B cell (primary cell): ENCODE data around the gene SPEG. TPM values are rescaled to one million over a fixed set of nuclear protein-coding genes. Genes with fewer than 3 reads are reported as not detected.

Experiments used
- ATAC-seq: fragments of 200-7000 bp; cut with Tn5 transposase; one replicate; pipeline ENCODE4 v1.10.0; 2021; ENCODE audit warnings: low read depth, mild to moderate bottlenecking, moderate number of reproducible peaks, moderate library complexity
- CTCF ChIA-PET: fragments of 350-600 bp; sonication (Branson Sonifier 250); formaldehyde crosslinking; loops from one replicate; lab custom pipeline; 2021; ENCODE audit warnings: antibody characterized with exemption, inconsistent platforms; lab: Charles Lee
- POLR2A ChIA-PET: fragments of 350-600 bp; sonication (Branson Sonifier 250); formaldehyde crosslinking; loops from one replicate; lab custom pipeline; 2021; ENCODE audit warnings: antibody characterized with exemption; lab: Charles Lee
- DNase-seq: peaks from one replicate; pipeline ENCODE4 v3.0.0; 2013
- H2AFZ ChIP-seq: 2 replicates; pipeline ENCODE4 v1.6.1; 2012; ENCODE audit warnings: mild to moderate bottlenecking, low read depth, low read length; ENCODE audit not compliant: insufficient read depth, poor library complexity, severe bottlenecking
- H3K27ac ChIP-seq, 2 donors: 1 replicate in 1 of 2; 2 replicates in 1 of 2; pipeline ENCODE4 v1.5.1; 2012 to 2013; ENCODE audit warnings: low read length in 2 of 2, mild to moderate bottlenecking in 2 of 2, moderate library complexity in 1 of 2
- H3K27me3 ChIP-seq, 4 experiments: fragments of 200-600 bp in 1 of 4; sonication (generic) in 1 of 4; replicated peaks in 1 of 4; 1 replicate in 2 of 4; 2 replicates in 2 of 4; pipeline versions ENCODE4 v1.6.1 to v1.7.0; 2013 to 2016; ENCODE audit warnings: low read length in 3 of 4, mild to moderate bottlenecking in 2 of 4, mixed read lengths in 1 of 4, moderate library complexity in 1 of 4; ENCODE audit not compliant: insufficient read depth in 4 of 4, control insufficient read depth in 3 of 4; ENCODE audit errors: control extremely low read depth in 1 of 4
- H3K36me3 ChIP-seq, 2 experiments: replicated peaks in 1 of 2; 1 replicate in 1 of 2; 2 replicates in 1 of 2; pipeline versions ENCODE4 v1.6.1 to v1.7.1; 2013; ENCODE audit warnings: low read length in 1 of 2; ENCODE audit not compliant: insufficient read depth in 2 of 2, control insufficient read depth in 1 of 2; ENCODE audit errors: control extremely low read depth in 1 of 2, extremely low read depth in 1 of 2
- H3K4me1 ChIP-seq, 2 donors: fragments of 200-600 bp in 1 of 2; sonication (generic) in 1 of 2; 1 replicate in 1 of 2; 2 replicates in 1 of 2; pipeline versions ENCODE4 v1.5.1 to v1.6.1; 2013 to 2017; ENCODE audit warnings: low read length in 2 of 2; ENCODE audit not compliant: control insufficient read depth in 2 of 2, insufficient read depth in 2 of 2
- H3K4me2 ChIP-seq: replicated peaks from 2 replicates; pipeline ENCODE3; 2012; ENCODE audit warnings: mild to moderate bottlenecking, low read depth, low read length; ENCODE audit not compliant: poor library complexity, severe bottlenecking
- H3K4me3 ChIP-seq, 5 experiments: fragments of 200-600 bp in 1 of 5; sonication (generic) in 1 of 5; 1 replicate in 3 of 5; 2 replicates in 2 of 5; pipeline versions ENCODE4 v1.5.1 to v1.7.0; 2011 to 2016; ENCODE audit warnings: low read length in 4 of 5, mild to moderate bottlenecking in 4 of 5, low read depth in 2 of 5, control low read depth in 1 of 5, moderate library complexity in 1 of 5; ENCODE audit not compliant: insufficient read depth in 1 of 5; ENCODE audit errors: control extremely low read depth in 1 of 5, extremely low read depth in 1 of 5
- H3K79me2 ChIP-seq: fragments of 200-600 bp; sonication (generic); one replicate; pipeline ENCODE4 v1.6.0; 2016; ENCODE audit warnings: low read length; ENCODE audit not compliant: control insufficient read depth, insufficient read depth
- H3K9ac ChIP-seq: fragments of 200-600 bp; sonication (generic); 2 replicates; pipeline ENCODE4 v1.6.1; 2017; ENCODE audit warnings: mild to moderate bottlenecking, low read length, moderate library complexity
- H3K9me3 ChIP-seq, 3 donors: one replicate each; pipeline versions ENCODE4 v1.6.1 to v1.7.1; 2013; ENCODE audit warnings: low read length in 2 of 3; ENCODE audit not compliant: control insufficient read depth in 2 of 3, insufficient read depth in 1 of 3; ENCODE audit errors: control extremely low read depth in 1 of 3
- H4K20me1 ChIP-seq: 2 replicates; pipeline ENCODE4 v1.6.0; 2012; ENCODE audit warnings: mild to moderate bottlenecking, low read length; ENCODE audit not compliant: insufficient read depth, control insufficient read depth, poor library complexity, severe bottlenecking
- H3K27ac Mint-ChIP-seq: one replicate; pipeline ENCODE4 v1.8.0; 2021; ENCODE audit warnings: mixed read lengths
- H3K27me3 Mint-ChIP-seq: one replicate; pipeline ENCODE4 v1.8.0; 2021; ENCODE audit warnings: mixed read lengths
- H3K4me1 Mint-ChIP-seq: one replicate; pipeline ENCODE4 v1.8.0; 2021; ENCODE audit warnings: mixed read lengths
- H3K4me3 Mint-ChIP-seq: one replicate; pipeline ENCODE4 v1.8.0; 2021; ENCODE audit warnings: mixed read lengths
- H3K9me3 Mint-ChIP-seq: one replicate; pipeline ENCODE4 v1.8.0; 2022; ENCODE audit warnings: mixed read lengths; ENCODE audit not compliant: insufficient read depth
- EZH2 ChIP-seq: IDR thresholded peaks from 2 replicates; pipeline ENCODE4 v1.6.1; 2012; ENCODE audit warnings: borderline replicate concordance, low read depth, mild to moderate bottlenecking, moderate library complexity, low read length; ENCODE audit not compliant: insufficient read depth, poor library complexity, severe bottlenecking
- WGBS: methylation state at CpG from one replicate; pipeline ENCODE4 v1.1.5; 2013; ENCODE audit warnings: missing lambda C conversion rate; ENCODE audit not compliant: insufficient coverage; 5-methylcytosine and 5-hydroxymethylcytosine counted together
- intact Hi-C: fragments of 100-400 bp; cut with micrococcal nuclease; formaldehyde crosslinking; loops from one replicate; pipeline ENCODE4 v1.10.0; 2022
- polyA plus RNA-seq: library from polyadenylated mRNA; depleted of rRNA; stranded (reverse); fragments of >200 nt; gene quantifications from 2 replicates; pipeline ENCODE4 v1.2.3, GENCODE V29; 2012
- total RNA-seq, 2 donors: library from RNA; stranded (reverse); fragments of 120-200 nt in 1 of 2; gene quantifications; 1 replicate in 1 of 2; 2 replicates in 1 of 2; pipeline versions ENCODE4 v1.2.3 to v1.2.4, GENCODE V29; 2013 to 2022
- TF ChIP-seq, protein P1 (sequence below): fragments of 200-600 bp; IDR thresholded peaks from one replicate; pipeline ENCODE4 v1.8.0; 2022; ENCODE audit warnings: antibody characterized with exemption, mild to moderate bottlenecking

Gene SPEG
- total and polyA plus RNA-seq, 2 donors (not counting 1 experiment from before 2014, with no cell fraction given), result 0.03 to 0.74 TPM

DNA sequence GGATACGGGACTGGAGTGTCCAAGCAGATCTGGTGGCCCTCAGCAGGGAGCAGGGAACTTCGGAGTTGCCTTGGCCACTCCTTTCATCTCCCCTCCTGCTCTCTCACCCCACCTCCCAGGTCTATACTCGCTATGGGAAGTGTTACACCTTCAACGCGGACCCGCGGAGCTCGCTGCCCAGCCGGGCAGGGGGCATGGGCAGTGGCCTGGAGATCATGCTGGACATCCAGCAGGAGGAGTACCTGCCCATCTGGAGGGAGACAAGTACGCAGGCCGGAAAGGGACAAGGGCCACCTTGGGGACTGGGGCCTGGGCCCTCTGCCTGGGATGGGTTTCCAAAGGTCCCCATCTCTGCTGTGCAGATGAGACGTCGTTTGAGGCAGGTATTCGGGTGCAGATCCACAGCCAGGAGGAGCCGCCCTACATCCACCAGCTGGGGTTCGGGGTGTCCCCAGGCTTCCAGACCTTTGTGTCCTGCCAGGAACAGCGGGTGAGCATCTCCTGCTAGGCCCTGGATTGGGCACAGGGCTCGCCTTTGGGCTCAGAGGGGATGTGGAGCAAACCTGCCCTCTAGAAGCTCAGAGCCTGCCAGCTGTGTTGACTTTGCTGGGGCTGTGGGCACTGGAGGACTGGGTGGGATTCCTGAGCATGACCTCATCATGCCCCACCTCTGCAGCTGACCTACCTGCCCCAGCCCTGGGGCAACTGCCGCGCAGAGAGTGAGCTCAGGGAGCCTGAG is 97.2 kb downstream of the SPEG start:
- H2AFZ ChIP-seq, result no peak overlapping the region
- no peak for TF ChIP-seq EZH2
- TF ChIP-seq, protein P1, sequence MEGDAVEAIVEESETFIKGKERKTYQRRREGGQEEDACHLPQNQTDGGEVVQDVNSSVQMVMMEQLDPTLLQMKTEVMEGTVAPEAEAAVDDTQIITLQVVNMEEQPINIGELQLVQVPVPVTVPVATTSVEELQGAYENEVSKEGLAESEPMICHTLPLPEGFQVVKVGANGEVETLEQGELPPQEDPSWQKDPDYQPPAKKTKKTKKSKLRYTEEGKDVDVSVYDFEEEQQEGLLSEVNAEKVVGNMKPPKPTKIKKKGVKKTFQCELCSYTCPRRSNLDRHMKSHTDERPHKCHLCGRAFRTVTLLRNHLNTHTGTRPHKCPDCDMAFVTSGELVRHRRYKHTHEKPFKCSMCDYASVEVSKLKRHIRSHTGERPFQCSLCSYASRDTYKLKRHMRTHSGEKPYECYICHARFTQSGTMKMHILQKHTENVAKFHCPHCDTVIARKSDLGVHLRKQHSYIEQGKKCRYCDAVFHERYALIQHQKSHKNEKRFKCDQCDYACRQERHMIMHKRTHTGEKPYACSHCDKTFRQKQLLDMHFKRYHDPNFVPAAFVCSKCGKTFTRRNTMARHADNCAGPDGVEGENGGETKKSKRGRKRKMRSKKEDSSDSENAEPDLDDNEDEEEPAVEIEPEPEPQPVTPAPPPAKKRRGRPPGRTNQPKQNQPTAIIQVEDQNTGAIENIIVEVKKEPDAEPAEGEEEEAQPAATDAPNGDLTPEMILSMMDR, result no peak

DNA sequence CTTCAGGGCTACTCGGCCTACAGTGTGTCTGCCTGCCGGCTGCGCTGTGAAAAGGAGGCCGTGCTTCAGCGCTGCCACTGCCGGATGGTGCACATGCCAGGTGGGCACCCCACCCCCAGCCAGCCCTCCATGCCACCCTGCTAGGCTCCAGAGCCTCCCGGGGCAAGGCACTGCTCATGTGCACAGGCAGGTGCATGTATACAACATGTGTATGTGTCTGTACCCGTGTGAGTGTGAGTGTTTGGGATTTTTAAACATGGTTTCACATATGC is 97.7 kb downstream of the SPEG start:
- Histone ChIP-seq H3K36me3 (no peaks in the 10 kb centered on the region), H3K9me3 (no peaks in the 10 kb centered on the region), H3K4me2 (no peak overlapping the region), H3K79me2 (no peaks in the 10 kb centered on the region), H4K20me1 (no peaks in the 10 kb centered on the region), H3K9ac (no peak overlapping the region), H3K4me3 (no peak overlapping the region), H3K27me3 (peaks cover 0 to 52% (median 18%) of the 10 kb centered on the region in 4 experiments), H3K4me1 (peaks cover 4 to 5% of the 10 kb centered on the region in 2 donors), H3K27ac (no peak overlapping the region), H2AFZ (no peak overlapping the region)
- POLR2A ChIA-PET, result no interaction called here
- H3K27ac Mint-ChIP-seq, result no peak overlapping the region
- CTCF ChIA-PET, result interaction anchor here (0.9 to 8.8 kb wide), 4 partner anchors 9 to 72 kb away, joined by 3 to 146 read pairs (median 63); partner anchors contain the start of gene GMPPA
- TF ChIP-seq EZH2, result no peak
- TF ChIP-seq, protein P1, result no peak
- H3K4me3 Mint-ChIP-seq, result no peak overlapping the region
- H3K9me3 Mint-ChIP-seq, result no peaks in the 10 kb centered on the region
- H3K4me1 Mint-ChIP-seq, result peaks cover 3% of the 10 kb centered on the region
- no peak for DNase-seq
- H3K27me3 Mint-ChIP-seq, result peaks cover 57% of the 10 kb centered on the region
- intact Hi-C loops, result no loop called here
- no peak for ATAC-seq
- WGBS, result 92% methylated on average over 7 of the region's 8 CpGs

More for the DNA sequence above, 97.2 kb downstream of the SPEG start:
- no peak for DNase-seq
- H3K27ac Mint-ChIP-seq, result no peak overlapping the region
- no peak overlapping the region for H3K27ac ChIP-seq
- no peaks in the 10 kb centered on the region for H3K9me3 Mint-ChIP-seq
- CTCF ChIA-PET, result interaction anchor here (0.8 to 8.8 kb wide), 11 partner anchors 9 to 473 kb away, joined by 3 to 146 read pairs (median 10); partner anchors contain the start of gene GMPPA
- no peaks in the 10 kb centered on the region for H4K20me1 ChIP-seq
- peaks cover 4 to 5% of the 10 kb centered on the region in 2 donors for H3K4me1 ChIP-seq
- POLR2A ChIA-PET, result no interaction called here
- H3K9ac ChIP-seq, result no peak overlapping the region
- intact Hi-C loops, result no loop called here
- H3K36me3 ChIP-seq, result no peaks in the 10 kb centered on the region
- no peak for ATAC-seq
- no peak overlapping the region for H3K4me3 Mint-ChIP-seq
- no peaks in the 10 kb centered on the region for H3K9me3 ChIP-seq
- no peak overlapping the region for H3K4me3 ChIP-seq
- WGBS, result 78% methylated on average over 14 of the region's 20 CpGs
- H3K27me3 ChIP-seq, result peaks cover 0 to 54% (median 18%) of the 10 kb centered on the region in 4 experiments
- H3K27me3 Mint-ChIP-seq, result peaks cover 60% of the 10 kb centered on the region
- H3K79me2 ChIP-seq, result no peaks in the 10 kb centered on the region
- no peak overlapping the region for H3K4me2 ChIP-seq
- H3K4me1 Mint-ChIP-seq, result peaks cover 3% of the 10 kb centered on the region
